ENCODE measurements around the gene ARHGEF6.
A peak's percentile ranks its signal among the peaks of the same experiment; 100 is the strongest.

ARHGEF6 gene

DNA sequence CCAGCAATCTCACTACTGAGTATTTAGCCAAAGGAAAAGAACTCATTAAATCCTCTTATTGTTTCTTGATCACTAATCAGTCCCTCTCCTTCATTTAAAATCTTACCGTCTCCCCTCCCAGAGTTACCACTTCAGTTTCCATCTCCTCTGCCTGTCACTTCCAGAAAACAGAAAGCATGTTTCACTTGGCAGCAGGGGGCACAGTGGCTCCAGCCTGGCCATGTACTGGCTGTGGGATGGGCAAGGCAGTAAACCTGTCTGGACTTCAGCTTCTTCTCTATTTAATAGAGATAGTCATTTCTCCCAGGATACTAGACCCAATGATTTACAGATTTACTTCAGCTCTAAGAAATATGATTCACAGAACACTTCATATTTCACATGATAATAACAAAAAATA lies 69.6 kb downstream of the ARHGEF6 start:
- DNase-seq (ENCODE audit: low spot score) (no peak), ATAC-seq (ENCODE audit: low read depth) (peak; percentile 59; the same call in 2 of the 3 replicates)
- Histone ChIP-seq H3K27me3 (ENCODE audit: insufficient read depth, poor library complexity, severe bottlenecking) (no peaks in the 10 kb centered on the region), H3K9me3 (ENCODE audit: severe bottlenecking) (no peaks in the 10 kb centered on the region), H3K27ac (ENCODE audit: poor library complexity, severe bottlenecking) (no peak overlapping the region), H3K4me3 (ENCODE audit: severe bottlenecking) (no peak overlapping the region), H3K4me1 (ENCODE audit: insufficient read depth, poor library complexity, severe bottlenecking) (no peaks in the 10 kb centered on the region), H3K36me3 (ENCODE audit: low read depth) (no peaks in the 10 kb centered on the region)
- TF ChIP-seq, protein P1, sequence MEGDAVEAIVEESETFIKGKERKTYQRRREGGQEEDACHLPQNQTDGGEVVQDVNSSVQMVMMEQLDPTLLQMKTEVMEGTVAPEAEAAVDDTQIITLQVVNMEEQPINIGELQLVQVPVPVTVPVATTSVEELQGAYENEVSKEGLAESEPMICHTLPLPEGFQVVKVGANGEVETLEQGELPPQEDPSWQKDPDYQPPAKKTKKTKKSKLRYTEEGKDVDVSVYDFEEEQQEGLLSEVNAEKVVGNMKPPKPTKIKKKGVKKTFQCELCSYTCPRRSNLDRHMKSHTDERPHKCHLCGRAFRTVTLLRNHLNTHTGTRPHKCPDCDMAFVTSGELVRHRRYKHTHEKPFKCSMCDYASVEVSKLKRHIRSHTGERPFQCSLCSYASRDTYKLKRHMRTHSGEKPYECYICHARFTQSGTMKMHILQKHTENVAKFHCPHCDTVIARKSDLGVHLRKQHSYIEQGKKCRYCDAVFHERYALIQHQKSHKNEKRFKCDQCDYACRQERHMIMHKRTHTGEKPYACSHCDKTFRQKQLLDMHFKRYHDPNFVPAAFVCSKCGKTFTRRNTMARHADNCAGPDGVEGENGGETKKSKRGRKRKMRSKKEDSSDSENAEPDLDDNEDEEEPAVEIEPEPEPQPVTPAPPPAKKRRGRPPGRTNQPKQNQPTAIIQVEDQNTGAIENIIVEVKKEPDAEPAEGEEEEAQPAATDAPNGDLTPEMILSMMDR (IDR thresholded peaks at IDR 0.05; ENCODE audit: poor library complexity, severe bottlenecking), result peak; percentile 36

DNA sequence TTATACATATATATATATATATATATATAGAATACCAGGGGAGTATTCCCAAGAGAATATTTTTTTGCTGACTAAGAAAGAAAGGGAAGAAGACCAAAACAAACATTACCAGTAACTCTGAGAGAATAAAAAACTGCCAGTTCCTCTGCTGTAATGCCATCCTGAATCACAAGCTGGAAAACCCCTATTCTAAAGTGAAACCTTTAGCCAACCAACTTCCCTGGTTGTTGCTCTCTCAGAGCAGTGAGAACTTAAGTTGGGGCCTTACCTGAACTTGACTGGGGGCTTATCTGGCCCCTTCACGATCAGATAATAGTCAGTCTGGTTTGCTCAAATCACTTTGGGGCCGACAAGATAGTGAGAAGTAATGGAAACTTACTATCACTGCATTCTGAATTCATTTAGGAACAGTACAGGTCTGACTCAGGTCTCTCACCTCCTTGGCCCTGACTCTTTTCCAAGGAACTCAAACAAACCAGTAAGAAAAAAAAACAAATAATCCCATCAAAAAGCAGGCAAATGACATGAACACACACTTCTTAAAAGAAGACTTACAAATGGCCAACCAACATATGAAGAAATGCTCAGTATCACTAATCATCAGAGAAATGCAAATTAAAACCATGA lies 70.3 kb downstream of the ARHGEF6 start:
- Histone ChIP-seq H3K27me3 (ENCODE audit: insufficient read depth, poor library complexity, severe bottlenecking) (no peaks in the 10 kb centered on the region), H3K9me3 (ENCODE audit: severe bottlenecking) (no peaks in the 10 kb centered on the region), H3K4me3 (ENCODE audit: severe bottlenecking) (no peak overlapping the region), H3K36me3 (ENCODE audit: low read depth) (no peaks in the 10 kb centered on the region), H3K4me1 (ENCODE audit: insufficient read depth, poor library complexity, severe bottlenecking) (no peaks in the 10 kb centered on the region), H3K27ac (ENCODE audit: poor library complexity, severe bottlenecking) (no peak overlapping the region)
- TF ChIP-seq, protein P1 (IDR thresholded peaks at IDR 0.05; ENCODE audit: poor library complexity, severe bottlenecking), result no peak
- ATAC-seq (ENCODE audit: low read depth) (no peak), DNase-seq (ENCODE audit: low spot score) (no peak)

DNA sequence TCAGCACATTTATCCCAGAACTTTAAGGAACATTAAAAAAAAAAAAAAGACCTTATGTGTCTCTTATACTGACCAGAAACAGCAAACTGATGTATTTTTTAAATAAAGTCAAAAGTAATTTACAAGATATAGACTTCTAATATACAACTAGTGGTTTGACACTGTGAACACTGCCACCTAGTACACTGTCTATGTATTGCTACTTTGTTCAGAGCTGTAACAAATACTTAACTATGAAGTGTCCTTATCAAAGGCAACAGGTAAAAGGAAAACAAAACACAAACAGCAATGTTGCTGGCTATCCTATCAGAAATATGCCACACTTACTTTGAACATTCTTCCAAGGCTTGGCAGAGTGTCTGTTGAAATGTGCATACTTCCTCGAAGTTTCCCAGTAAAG lies 72.4 kb downstream of the ARHGEF6 start:
- DNase-seq (ENCODE audit: low spot score), result no peak

DNA sequence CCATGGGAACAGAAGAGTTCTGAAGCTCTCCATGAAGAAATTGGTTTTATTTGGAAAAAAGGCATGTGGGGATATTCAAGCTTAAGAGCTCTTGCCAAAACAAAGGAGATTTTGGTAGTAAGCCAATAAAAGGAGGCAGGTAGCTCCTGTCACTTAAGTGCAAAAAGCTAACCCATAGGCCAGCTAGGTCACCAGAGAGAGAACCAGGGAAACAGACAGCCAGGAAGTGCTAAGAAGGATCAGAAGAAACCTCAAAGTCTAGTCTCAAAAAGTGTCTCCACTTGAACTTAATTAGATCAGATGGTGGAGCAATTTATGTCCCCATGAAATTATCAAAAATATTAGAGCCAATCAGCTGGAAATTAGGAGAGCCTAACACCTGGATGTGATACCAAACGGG lies 83.6 kb downstream of the ARHGEF6 start:
- TF ChIP-seq, protein P1 (IDR thresholded peaks at IDR 0.05; ENCODE audit: poor library complexity, severe bottlenecking), result no peak
- H3K4me1 ChIP-seq (ENCODE audit: insufficient read depth, poor library complexity, severe bottlenecking), result no peaks in the 10 kb centered on the region
- no peak for DNase-seq (ENCODE audit: low spot score)
- H3K9me3 ChIP-seq (ENCODE audit: severe bottlenecking), result no peaks in the 10 kb centered on the region
- ATAC-seq (ENCODE audit: low read depth), result no peak
- H3K36me3 ChIP-seq (ENCODE audit: low read depth), result no peaks in the 10 kb centered on the region
- no peak overlapping the region for H3K4me3 ChIP-seq (ENCODE audit: severe bottlenecking)
- no peaks in the 10 kb centered on the region for H3K27me3 ChIP-seq (ENCODE audit: insufficient read depth, poor library complexity, severe bottlenecking)
- H3K27ac ChIP-seq (ENCODE audit: poor library complexity, severe bottlenecking), result no peak overlapping the region

More for the DNA sequence above, 72.4 kb downstream of the ARHGEF6 start:
- no peaks in the 10 kb centered on the region for H3K27me3 ChIP-seq (ENCODE audit: insufficient read depth, poor library complexity, severe bottlenecking)
- no peak overlapping the region for H3K4me3 ChIP-seq (ENCODE audit: severe bottlenecking)
- H3K9me3 ChIP-seq (ENCODE audit: severe bottlenecking), result no peaks in the 10 kb centered on the region
- H3K4me1 ChIP-seq (ENCODE audit: insufficient read depth, poor library complexity, severe bottlenecking), result no peaks in the 10 kb centered on the region
- no peak overlapping the region for H3K27ac ChIP-seq (ENCODE audit: poor library complexity, severe bottlenecking)
- ATAC-seq (ENCODE audit: low read depth), result no peak
- TF ChIP-seq, protein P1 (IDR thresholded peaks at IDR 0.05; ENCODE audit: poor library complexity, severe bottlenecking), result peak; percentile 39
- no peaks in the 10 kb centered on the region for H3K36me3 ChIP-seq (ENCODE audit: low read depth)

DNA sequence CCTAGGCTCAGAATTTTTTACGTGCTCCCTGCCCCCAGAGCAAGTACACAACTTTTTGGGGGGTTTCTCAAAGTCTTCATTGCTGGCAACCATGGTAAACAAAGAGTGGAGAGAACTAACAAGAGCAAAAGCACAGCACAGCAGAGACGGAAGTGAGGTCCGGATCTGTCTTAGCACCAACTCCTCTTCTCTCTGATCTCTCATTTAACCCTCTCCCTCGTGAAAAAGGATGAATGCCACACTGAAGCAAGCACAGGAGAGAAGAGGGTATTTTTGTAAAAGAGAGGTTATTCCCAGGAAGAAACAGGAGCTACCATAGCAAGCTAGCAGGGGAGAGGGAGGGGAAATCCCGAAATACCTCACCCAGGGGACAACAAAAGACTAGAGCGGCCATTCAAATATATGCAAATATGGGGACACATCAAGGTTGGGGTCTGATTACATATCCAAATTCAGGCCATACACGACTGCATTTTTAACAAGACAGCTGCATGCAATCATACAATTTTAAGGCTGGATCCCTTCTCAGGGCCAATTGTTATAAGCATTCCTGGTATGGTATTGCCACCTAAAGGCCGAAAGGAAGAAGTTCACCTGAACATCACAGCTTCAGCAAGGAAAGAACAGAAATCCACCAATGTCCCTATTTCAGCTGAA lies 86.2 kb downstream of the ARHGEF6 start:
- Histone ChIP-seq H3K27me3 (ENCODE audit: insufficient read depth, poor library complexity, severe bottlenecking) (no peaks in the 10 kb centered on the region), H3K4me1 (ENCODE audit: insufficient read depth, poor library complexity, severe bottlenecking) (no peaks in the 10 kb centered on the region), H3K27ac (ENCODE audit: poor library complexity, severe bottlenecking) (no peak overlapping the region), H3K36me3 (ENCODE audit: low read depth) (no peaks in the 10 kb centered on the region), H3K4me3 (ENCODE audit: severe bottlenecking) (no peak overlapping the region), H3K9me3 (ENCODE audit: severe bottlenecking) (no peaks in the 10 kb centered on the region)
- DNase-seq (ENCODE audit: low spot score) (no peak), ATAC-seq (ENCODE audit: low read depth) (no peak)
- TF ChIP-seq, protein P1 (IDR thresholded peaks at IDR 0.05; ENCODE audit: poor library complexity, severe bottlenecking), result peak; percentile 56
